Measurements from ENCODE around the gene C1QTNF9B.

The C1QTNF9B gene

DNA sequence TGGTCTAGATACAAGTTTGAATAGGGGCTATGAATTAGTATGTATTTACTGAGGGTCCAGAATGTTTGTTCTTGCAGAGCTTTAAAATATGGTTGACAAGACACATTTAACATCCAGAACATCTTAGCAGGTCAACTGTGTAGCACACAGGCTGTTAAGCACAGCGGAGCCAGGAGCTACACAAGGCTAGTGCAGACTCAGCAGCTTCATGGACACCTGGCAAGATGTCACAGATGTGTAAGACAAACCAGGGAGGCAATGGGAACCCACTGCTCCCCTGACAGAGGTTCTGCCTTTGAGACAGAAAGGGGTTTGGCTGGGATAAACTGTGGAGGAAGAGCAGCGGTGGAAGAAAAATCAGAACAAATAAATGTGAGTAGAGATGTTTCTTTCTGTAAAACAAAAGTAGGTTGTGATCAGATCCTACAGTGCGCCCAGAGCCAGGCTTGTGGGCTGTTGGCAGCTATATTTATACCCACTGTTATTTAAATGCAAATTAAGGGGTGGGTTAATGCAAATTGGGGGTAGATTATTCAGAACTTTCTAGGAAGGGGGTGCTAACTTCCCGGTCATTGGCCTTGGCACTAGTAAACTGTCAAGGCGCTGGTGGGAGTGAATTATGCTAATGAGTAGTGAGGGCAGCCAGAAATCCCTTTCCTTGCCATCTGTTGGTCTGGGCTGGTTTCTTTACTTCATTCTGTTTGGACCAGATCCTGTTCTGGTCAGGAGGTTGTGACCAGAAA lies 41.1 kb downstream of the C1QTNF9B start:
- DNase-seq: no peak

DNA sequence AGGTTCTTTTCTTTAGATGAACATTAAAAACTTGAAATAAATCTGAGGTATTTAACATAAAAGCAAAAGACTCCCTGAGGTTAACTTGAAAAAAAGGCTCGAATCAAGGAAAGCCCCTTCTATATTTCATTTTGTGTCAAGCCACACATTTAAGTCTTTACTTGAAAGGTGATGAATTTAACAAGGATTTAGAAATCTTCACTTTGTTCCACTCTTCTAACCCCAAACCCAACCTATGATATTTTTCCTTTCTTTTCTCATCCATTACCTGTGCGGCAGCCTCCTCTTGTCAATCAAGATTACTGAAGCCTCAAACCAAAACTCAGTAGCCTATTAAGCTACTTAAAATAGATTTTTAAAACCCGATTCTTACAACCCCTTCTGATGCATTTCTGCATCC lies 41.9 kb downstream of the C1QTNF9B start:
- DNase-seq: no peak

DNA sequence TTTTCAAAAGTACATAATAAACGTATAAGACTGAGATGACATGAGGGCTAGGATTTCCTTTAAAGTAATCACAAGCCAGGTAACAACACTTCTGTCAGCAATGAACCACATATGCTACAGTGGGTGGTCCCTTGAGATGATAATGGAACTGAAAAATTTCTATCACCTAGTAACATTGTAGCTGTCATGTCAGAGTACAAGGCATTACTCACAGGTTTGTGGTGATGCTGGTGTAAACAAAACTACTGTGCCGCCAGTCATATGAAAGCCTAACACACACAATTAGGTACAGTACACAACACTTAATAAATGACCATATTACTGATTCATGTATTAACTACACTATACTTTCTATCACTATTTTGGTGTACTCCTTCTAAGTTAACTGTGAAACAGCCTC lies 45.0 kb downstream of the C1QTNF9B start:
- DNase-seq: no peak

DNA sequence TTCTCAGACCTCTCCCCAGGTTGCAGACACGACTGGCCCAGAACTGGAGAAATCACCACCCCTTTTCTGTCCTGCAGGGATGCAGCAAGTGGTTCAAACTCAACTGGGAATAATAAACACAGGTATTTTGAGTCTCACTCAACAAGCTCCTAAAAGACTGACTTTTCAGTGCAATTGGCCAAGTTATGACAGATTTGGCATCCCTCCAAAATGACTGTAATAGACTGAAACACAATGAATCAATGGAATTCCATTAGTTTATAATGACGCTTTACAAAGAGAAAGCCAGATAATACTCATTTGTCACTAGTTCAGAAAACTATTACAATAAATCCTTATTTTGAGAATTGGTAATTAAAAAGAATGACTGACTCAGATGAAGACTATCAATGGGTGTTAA lies 46.2 kb downstream of the C1QTNF9B start:
- DNase-seq: no peak

DNA sequence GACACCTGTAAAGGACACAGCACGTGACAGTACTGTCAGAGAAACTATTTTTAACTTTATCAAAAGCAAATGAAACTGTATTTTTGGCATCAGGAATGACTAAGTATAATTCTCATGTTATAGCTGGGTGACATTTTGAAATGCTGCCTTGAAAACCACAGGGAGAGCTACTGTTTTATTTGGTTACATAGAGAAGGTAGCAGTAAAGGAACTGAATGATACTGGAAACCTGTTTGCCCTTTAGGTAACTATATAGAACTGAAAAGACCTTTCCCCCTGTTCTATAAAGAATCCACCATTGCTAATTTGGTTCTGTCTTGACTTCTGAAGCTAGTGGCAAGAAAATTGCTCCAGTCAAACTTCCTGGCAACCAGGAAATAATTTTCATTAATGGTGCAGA lies 47.2 kb downstream of the C1QTNF9B start:
- no peak for DNase-seq

DNA sequence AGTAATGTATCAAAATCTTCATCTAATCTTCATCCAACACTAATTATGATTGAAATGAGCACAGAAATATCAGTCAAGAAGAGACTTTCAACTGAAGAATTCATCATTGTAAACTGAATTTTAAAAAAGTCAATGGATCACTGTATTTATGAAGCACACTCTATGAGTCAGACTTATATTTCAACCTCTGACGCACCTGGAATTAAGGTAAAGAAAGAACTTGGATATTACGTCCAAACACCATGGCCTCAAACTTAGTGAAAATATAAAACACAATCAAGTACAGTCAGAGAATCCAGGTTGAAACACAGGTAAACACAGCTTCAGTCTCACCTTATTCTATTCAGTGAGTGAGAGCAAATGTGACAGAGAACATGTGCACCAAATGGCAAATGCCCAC lies 47.6 kb downstream of the C1QTNF9B start:
- DNase-seq: no peak

DNA sequence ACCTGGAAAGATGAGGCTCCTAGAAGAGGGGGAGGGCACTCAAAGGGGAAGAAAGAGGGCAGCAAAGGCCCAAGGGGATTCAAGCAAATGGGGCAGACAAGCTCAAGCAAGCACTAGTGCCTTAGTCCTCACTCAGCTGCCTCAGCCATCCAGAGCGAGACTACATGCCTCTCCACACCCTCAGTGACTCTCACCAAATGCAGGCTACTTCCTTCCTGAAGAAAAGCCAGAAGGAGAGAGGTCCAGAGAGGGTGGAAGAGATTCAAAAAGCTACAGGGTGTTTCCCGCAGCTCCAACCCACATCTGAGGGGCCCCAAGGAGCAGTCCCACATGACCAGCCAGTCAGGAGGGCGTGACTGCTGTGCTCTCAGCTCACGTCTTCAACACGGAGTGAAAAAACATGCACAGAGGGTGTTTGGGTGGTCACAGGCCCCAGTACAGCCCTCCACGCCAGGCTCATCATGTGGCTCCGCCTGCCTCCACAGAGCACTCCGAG lies 48.6 kb downstream of the C1QTNF9B start:
- no peak for DNase-seq

DNA sequence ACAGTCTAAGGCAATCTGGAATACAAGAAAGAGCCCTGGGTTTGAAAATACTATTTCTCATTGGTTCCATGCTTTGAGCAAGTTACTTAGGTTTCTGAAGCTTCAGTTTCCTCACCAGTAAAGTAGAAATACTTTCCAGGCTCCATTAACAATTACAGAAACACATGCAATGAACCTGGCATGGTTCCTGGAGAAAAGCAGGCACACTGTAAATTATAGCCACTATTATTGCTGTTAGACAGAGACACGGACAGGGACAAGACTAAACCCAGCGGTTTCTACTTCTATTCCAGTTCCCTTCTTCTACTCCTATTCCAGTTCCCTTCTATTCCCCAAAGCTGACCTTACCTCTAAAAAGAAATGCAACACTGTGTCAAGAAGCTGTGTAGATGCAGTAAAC lies 49.3 kb downstream of the C1QTNF9B start:
- DNase-seq: no peak

DNA sequence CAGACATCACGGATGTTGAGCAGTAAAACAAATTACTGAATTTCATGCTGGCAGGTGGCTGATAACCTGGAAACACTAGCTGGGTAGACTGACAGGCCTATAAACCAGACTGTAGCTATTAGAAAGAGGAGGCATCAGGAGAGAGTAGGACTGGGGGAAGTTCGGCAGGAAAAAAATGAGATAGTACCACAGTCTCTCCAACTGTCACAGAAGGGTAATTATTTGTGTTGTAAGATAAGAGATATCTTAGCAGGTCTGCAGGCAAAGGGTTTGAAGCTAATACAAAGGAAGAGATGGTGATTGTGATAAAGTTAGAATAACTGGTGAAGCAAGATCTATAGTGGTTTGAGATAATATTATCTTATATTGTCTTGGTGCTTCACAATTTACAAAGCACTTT lies 49.8 kb downstream of the C1QTNF9B start:
- no peak for DNase-seq

DNA sequence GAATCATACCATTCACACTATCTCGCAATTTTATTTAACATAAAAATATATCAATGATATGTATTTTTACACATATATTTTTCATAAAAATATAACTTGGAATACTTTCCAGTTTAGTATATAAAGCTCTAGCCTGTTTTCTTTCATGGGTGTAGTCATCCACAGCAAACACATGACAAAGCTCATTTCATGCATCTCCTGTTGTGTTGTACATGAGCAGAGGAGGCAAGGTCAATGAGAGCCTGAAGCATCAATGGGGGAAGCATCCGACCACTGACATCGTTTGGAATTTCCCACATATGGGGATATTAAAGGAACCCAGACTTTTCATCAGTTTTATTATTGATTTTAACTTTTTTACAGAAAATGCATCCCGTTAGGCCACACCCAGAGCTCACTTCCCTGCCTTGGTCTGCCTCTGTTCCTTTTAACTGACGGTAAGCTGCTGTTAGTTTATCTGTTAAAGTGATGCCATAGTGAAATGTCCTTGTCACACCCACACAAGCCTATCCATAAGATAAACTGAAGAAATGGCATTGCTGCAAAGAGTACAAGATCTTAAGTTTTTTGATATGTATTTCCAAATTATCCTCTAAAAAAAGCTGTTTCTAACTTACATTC lies 52.1 kb downstream of the C1QTNF9B start:
- no peak for DNase-seq

DNA sequence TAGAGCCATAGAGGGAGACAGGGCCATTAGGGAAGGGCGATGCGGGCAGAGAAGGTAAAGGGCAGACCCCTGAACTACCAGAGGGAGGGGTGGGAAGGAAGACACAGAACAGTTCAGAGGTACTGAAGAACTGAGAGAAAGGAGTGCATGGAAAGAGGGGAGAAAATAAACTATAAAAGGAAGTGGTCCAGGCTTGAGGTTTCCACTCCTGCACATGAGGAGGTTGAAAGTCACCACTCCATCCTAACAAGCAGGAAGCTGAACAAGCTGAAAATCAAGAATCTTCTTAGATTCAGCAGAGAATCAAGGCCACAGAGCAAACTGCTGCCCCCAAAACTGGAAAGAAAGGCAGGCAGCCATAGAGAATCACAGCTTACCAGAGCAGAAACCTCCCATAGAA lies 53.2 kb downstream of the C1QTNF9B start:
- no peak for DNase-seq

DNA sequence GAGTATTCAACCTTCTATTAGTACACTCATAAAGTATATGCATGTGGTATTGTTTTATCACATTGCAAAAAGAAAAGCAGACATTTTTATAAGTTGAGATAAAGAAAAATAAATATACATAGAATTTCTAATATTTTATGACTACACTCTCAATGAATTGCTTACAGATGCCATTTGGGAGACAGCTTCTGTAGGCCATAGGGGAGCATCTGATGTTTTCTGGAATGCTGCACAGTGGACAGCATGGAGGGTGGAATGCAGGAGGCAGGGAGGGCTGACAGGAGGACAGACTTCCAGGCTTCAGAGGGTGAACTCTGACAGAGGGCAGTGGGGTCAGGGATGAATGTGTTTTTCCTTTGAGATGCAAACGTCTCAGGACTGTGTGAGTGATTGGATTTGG lies 53.9 kb downstream of the C1QTNF9B start:
- DNase-seq: no peak

DNA sequence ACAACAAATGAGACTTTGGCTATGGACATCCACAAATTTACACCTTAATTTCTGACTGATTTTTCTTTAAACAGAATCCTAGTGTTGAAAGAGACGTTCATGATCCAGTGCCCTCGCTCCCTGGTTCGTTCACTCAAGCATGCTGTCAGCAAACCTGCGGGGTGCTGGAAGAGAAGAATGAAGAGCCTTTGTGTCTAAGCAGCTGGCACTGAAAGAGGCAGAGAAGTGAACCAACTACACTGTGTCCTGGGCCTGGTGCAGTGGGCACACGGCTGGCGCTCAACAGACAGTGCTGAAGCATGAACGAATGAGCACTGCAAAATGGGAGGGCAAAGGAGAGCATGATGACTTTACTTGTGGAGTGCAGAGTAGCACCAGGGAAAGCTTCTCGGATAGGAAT lies 54.9 kb downstream of the C1QTNF9B start:
- DNase-seq: no peak

All from NCI-H510A treated with DMSO at 0.1 percent for 48 hours (cell line).